Vagina (tissue), 2 donors: Measurements from ENCODE around the gene MYO7A. TPM values are rescaled to one million over a fixed set of nuclear protein-coding genes. Genes with fewer than 3 reads are reported as not detected.

ENCODE experiments used
- DNase-seq, 2 donors: peaks; one replicate each; pipeline ENCODE4 v3.0.0-alpha.2; 2017; ENCODE audit errors: extremely low spot score in 2 of 2
- H3K27ac ChIP-seq: fragments of 200-600 bp; sonication (generic); one replicate; pipeline ENCODE4 v1.5.1; 2019
- H3K27me3 ChIP-seq: fragments of 200-600 bp; sonication (generic); one replicate; pipeline ENCODE4 v1.5.1; 2019
- H3K36me3 ChIP-seq, 2 donors: fragments of 200-600 bp; sonication (generic); one replicate each; pipeline ENCODE4 v1.5.1; 2017 to 2019
- H3K4me1 ChIP-seq: fragments of 200-600 bp; sonication (generic); one replicate; pipeline ENCODE4 v1.5.1; 2019
- H3K4me3 ChIP-seq, 2 donors: fragments of 200-600 bp; sonication (generic); 1 replicate in 1 of 2; 2 replicates in 1 of 2; pipeline ENCODE4 v1.5.1; 2016 to 2019
- H3K9me3 ChIP-seq: fragments of 200-600 bp; sonication (generic); one replicate; pipeline ENCODE4 v1.5.1; 2019
- CTCF ChIP-seq, 3 experiments: fragments of 450-650 bp in 2 of 3; fragments of 200-600 bp in 1 of 3; sonication (generic) in 1 of 3; IDR thresholded peaks; one replicate each; pipeline ENCODE4 v1.5.1; 2017 to 2019; ENCODE audit warnings: antibody characterized with exemption in 3 of 3, mild to moderate bottlenecking in 2 of 3, moderate library complexity in 2 of 3
- POLR2A ChIP-seq, 2 donors: fragments of 450-650 bp; IDR thresholded peaks; one replicate each; pipeline ENCODE4 v1.6.1; 2017; ENCODE audit warnings: antibody characterized with exemption in 2 of 2, mild to moderate bottlenecking in 2 of 2, moderate library complexity in 2 of 2
- POLR2AphosphoS5 ChIP-seq, 2 donors: sonication (generic); formaldehyde crosslinking; IDR thresholded peaks; one replicate each; pipeline ENCODE4 v1.9.0; 2017; ENCODE audit warnings: antibody characterized with exemption in 2 of 2, mild to moderate bottlenecking in 2 of 2, low read depth in 1 of 2; ENCODE audit not compliant: insufficient read depth in 1 of 2
- intact Hi-C: fragments of 100-400 bp; cut with DNase I; formaldehyde crosslinking; loops from one replicate; pipeline ENCODE4 v1.15.1; 2023
- total RNA-seq: library from RNA; depleted of rRNA; stranded (reverse); fragments of >200 nt; gene quantifications from one replicate; pipeline ENCODE4 v1.2.3, GENCODE V29; 2016

MYO7A gene
- total RNA-seq, 1 donor from 2014 or later = 9.1 TPM

DNA sequence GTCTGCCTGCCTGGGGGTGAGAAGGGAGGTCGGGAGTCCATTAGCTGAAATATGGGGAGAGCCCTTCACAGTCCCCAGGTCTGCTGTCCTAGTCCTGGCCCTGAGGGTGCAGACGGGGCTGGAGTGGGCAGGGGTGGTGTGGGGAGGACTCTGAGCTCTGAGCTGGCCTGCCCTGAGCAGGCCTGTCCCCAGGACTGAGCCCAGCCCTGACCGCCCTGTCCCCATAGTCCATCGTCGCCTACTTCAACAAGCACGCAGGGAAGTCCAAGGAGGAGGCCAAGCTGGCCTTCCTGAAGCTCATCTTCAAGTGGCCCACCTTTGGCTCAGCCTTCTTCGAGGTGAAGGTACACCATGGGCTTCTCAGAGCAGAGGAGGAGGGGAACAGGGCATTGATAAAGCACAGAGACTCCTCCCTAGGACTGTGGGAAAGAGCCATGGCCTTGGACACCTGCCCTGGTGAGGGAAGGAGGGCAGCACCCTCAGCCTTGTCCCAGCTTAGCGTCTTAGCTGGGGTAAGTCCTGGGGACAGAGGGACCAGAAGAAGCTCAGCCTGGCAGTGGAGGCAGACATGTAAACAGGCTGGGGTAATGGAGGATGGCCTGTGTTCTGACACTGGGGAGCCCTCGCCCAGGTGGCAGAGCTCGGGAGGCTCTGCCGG is 83.7 kb downstream of the MYO7A start:
- Histone ChIP-seq H3K4me3 (no peak overlapping the region), H3K27me3 (no peaks in the 10 kb centered on the region), H3K27ac (no peak overlapping the region), H3K4me1 (no peaks in the 10 kb centered on the region), H3K36me3 (no peaks in the 10 kb centered on the region), H3K9me3 (no peaks in the 10 kb centered on the region)
- intact Hi-C loops = no loop called here
- TF ChIP-seq POLR2AphosphoS5 (IDR thresholded peaks at IDR 0.05; ENCODE audit: insufficient read depth in 1 of 2, low read depth in 1 of 2) (no peak), POLR2A (IDR thresholded peaks at IDR 0.05) (no peak), CTCF (IDR thresholded peaks at IDR 0.05) (no peak)
- DNase-seq = no peak

- no peak for DNase-seq
- no peaks in the 10 kb centered on the region for H3K27me3 ChIP-seq
- H3K9me3 ChIP-seq = no peaks in the 10 kb centered on the region
- intact Hi-C loops = no loop called here
- no peak overlapping the region for H3K27ac ChIP-seq
- H3K36me3 ChIP-seq = no peaks in the 10 kb centered on the region
- no peak for TF ChIP-seq POLR2A (IDR thresholded peaks at IDR 0.05)
- no peak for TF ChIP-seq POLR2AphosphoS5 (IDR thresholded peaks at IDR 0.05; ENCODE audit: insufficient read depth in 1 of 2, low read depth in 1 of 2)
- no peak for TF ChIP-seq CTCF (IDR thresholded peaks at IDR 0.05)
- no peak overlapping the region for H3K4me3 ChIP-seq
- H3K4me1 ChIP-seq = no peaks in the 10 kb centered on the region
These were observed 84.4 kb downstream of the MYO7A start for GRCh38 chr11:77212314-77213007.

- no peaks in the 10 kb centered on the region for H3K4me1 ChIP-seq
- TF ChIP-seq POLR2A (IDR thresholded peaks at IDR 0.05) (no peak), POLR2AphosphoS5 (IDR thresholded peaks at IDR 0.05; ENCODE audit: insufficient read depth in 1 of 2, low read depth in 1 of 2) (no peak), CTCF (IDR thresholded peaks at IDR 0.05) (no peak)
- no peak overlapping the region for H3K4me3 ChIP-seq
- H3K36me3 ChIP-seq = no peaks in the 10 kb centered on the region
- no peak overlapping the region for H3K27ac ChIP-seq
- intact Hi-C loops = no loop called here
- DNase-seq = peak in 1 of 2 donors; percentile 81
- no peaks in the 10 kb centered on the region for H3K9me3 ChIP-seq
- H3K27me3 ChIP-seq = no peaks in the 10 kb centered on the region
These were observed 85.1 kb downstream of the MYO7A start for GRCh38 chr11:77213029-77213579.

GRCh38 chr11:77213589-77214428 is 85.8 kb downstream of the MYO7A start:
- no peaks in the 10 kb centered on the region for H3K9me3 ChIP-seq
- peak in 1 of 2 donors; percentile 87 for DNase-seq
- H3K36me3 ChIP-seq = no peaks in the 10 kb centered on the region
- no peak overlapping the region for H3K27ac ChIP-seq
- H3K27me3 ChIP-seq = no peaks in the 10 kb centered on the region
- intact Hi-C loops = no loop called here
- H3K4me1 ChIP-seq = no peaks in the 10 kb centered on the region
- no peak for TF ChIP-seq POLR2AphosphoS5 (IDR thresholded peaks at IDR 0.05; ENCODE audit: insufficient read depth in 1 of 2, low read depth in 1 of 2)
- TF ChIP-seq CTCF (IDR thresholded peaks at IDR 0.05) = no peak
- TF ChIP-seq POLR2A (IDR thresholded peaks at IDR 0.05) = no peak
- no peak overlapping the region for H3K4me3 ChIP-seq
